ENCODE data around the gene TRANK1.

Gene TRANK1

DNA sequence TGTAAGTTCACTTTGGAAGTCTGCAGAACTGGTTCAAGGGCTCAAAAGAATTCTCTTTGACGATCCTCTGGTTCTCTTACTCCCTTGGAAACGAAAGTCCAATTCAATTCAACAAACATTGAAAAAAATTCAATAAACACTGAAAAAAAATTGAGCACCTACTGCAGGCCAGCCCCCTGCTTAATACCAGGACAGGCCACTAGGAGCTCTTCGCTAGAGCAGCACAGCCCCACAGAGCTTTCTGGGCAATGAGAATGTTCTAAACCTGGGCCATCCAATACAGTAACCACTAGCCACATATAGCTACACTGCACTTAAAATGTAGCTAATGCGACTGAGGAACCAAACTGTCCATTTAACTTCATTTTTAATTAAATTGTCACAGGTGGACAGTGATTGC is 130.1 kb downstream of the TRANK1 start:
- no peak overlapping the region for H3K27ac ChIP-seq
- TF ChIP-seq, protein P1, sequence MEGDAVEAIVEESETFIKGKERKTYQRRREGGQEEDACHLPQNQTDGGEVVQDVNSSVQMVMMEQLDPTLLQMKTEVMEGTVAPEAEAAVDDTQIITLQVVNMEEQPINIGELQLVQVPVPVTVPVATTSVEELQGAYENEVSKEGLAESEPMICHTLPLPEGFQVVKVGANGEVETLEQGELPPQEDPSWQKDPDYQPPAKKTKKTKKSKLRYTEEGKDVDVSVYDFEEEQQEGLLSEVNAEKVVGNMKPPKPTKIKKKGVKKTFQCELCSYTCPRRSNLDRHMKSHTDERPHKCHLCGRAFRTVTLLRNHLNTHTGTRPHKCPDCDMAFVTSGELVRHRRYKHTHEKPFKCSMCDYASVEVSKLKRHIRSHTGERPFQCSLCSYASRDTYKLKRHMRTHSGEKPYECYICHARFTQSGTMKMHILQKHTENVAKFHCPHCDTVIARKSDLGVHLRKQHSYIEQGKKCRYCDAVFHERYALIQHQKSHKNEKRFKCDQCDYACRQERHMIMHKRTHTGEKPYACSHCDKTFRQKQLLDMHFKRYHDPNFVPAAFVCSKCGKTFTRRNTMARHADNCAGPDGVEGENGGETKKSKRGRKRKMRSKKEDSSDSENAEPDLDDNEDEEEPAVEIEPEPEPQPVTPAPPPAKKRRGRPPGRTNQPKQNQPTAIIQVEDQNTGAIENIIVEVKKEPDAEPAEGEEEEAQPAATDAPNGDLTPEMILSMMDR (conservative IDR thresholded peaks at IDR 0.05): no peak; the same call in 1 of the 2 replicates

- no peak overlapping the region for H3K27ac ChIP-seq
- TF ChIP-seq, protein P1 (conservative IDR thresholded peaks at IDR 0.05): no peak
These were observed 130.7 kb downstream of the TRANK1 start for GRCh38 chr3:36814066-36814717.

DNA sequence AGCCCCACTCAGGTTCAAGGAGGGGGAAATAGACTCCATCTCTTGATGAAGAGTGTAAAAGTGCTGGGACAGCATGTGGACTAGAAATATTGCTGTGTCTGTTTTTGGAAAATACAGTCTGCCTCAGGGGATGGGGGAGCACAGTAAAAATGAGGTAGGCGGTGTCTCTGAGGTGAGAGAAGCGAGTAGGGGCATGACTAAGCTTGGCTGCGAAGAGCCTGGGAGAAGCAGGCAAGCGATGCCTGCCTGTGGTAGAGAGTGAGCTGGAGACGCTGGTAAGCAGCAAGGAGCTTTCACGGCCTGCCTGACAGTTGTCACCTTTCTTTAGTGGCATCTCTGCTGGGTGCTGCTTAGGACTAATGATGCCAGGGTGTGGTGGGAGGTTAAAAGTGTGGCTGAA is 131.5 kb downstream of the TRANK1 start:
- TF ChIP-seq, protein P1 (conservative IDR thresholded peaks at IDR 0.05): no peak
- no peak overlapping the region for H3K27ac ChIP-seq

- TF ChIP-seq, protein P1 (conservative IDR thresholded peaks at IDR 0.05): no peak
- H3K27ac ChIP-seq: no peak overlapping the region
These were observed 132.6 kb downstream of the TRANK1 start for GRCh38 chr3:36812240-36812639.

DNA sequence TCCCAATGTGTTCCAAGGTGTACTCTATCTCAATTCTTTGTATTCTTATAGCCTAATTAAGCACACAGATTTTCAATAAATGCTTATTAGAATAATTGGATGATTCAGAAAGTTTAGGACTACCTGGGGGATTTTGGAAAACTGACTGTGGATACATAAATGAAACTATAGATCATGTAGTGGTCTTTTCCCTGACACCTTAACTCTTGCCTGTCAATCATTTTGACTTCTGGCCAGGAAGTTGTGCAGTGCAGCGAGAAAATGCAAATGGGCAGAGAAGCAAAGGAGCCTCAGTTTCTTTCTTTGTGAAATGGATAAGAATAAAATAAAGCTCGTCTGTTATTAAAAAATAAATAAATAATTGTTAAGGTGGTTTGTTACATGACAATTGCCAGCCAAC is 133.1 kb downstream of the TRANK1 start:
- no peak overlapping the region for H3K27ac ChIP-seq
- TF ChIP-seq, protein P1 (conservative IDR thresholded peaks at IDR 0.05): no peak

DNA sequence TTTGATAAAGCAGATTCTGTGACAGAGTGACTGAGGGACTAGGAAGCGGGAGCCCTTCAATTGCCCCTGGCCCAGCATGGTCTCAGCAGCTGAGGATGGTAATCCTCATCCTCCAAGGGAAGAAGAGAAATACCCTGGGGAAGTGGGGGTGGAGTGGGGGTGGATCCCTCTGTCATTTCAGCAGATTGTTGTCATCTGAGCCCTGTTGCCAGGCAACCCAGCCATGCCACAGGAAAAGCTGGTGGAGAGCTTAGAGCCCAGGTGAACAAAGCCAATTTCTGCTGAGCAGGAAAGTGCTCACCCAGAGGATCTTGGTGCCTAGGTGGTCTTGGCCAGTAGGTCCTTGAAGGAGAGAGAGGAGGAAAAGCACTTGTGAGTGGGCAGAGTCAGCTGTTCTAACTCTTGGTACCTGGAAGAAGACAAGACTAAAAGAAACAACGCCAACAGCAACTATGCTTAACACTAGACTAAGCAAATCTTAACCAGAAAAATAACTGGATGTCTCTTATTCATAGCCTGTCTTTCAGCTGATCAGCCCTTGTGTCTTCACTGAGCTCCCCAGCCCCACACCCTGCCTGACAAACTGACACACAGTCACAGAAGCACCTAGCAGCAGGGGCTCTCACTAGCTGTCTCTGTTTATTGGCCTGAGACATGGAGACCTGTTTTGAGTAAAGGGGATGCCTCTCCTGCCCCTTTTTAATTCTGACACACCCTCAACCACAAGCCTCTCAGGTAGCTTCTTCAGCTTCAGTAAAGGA is 140.4 kb downstream of the TRANK1 start:
- TF ChIP-seq, protein P1 (conservative IDR thresholded peaks at IDR 0.05): no peak

GRCh38 chr3:36803091-36803791 is 141.6 kb downstream of the TRANK1 start:
- TF ChIP-seq, protein P1 (conservative IDR thresholded peaks at IDR 0.05): no peak
- no peak overlapping the region for H3K27ac ChIP-seq

More for the DNA sequence above, 140.4 kb downstream of the TRANK1 start:
- H3K27ac ChIP-seq: no peak overlapping the region

Measured in VCaP (cell line).